NK-92 (cell line): ENCODE results near the gene FAIM2.

Experiments used
- DNase-seq: peaks from one replicate; lab custom pipeline; 2025; ENCODE audit not compliant: unreplicated experiment; lab: John Stamatoyannopoulos, UW

The FAIM2 gene

GRCh38 chr12:49903700-49904423 is at the start of gene FAIM2:
TSS of gene FAIM2 (minus strand) at chr12:49903900. CDS start at chr12:49903792, 108 bp downstream.
- DNase-seq, result no peak

- no peak for DNase-seq
Measured at GRCh38 chr12:49953151-49953550, 49.5 kb upstream of the FAIM2 start.

GRCh38 chr12:49952391-49953055 is 48.8 kb upstream of the FAIM2 start:
- DNase-seq, result no peak

- DNase-seq, result no peak
Measured at GRCh38 chr12:49951411-49952240, 47.9 kb upstream of the FAIM2 start.

DNA sequence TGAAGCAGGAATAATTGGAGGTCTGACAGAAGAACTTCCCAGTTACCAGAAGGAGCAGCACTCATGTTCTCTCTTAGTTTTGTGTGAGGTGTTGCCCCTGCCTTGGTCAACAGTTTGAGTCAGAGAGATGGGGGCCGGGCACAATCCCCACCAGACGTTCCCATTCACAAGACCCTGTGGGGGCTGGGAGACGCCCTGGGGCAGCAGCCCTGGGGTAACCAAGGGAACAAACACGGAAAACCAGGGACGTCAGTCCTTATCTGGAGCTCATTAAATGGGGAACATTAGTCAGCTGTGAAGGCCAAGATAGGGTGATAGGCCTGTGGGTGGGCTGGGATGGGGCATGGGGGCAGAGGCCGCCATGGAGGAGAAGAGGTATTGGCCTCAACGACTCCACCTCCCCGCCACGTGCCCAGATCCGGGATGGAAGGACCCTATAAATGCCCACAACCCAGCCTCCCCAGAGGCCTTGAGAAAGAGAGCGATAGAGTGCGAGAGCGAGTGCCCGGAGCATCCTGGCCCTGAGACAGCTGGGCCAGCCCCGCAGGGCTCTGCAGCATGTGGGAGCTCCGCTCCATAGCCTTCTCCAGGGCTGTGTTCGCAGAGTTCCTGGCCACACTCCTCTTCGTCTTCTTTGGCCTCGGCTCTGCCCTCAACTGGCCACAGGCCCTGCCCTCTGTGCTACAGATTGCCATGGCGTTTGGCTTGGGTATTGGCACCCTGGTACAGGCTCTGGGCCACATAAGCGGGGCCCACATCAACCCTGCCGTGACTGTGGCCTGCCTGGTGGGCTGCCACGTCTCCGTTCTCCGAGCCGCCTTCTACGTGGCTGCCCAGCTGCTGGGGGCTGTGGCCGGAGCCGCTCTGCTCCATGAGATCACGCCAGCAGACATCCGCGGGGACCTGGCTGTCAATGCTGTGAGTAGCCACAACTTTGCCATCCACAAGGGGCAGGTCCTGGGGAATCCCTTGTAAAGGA is 46.9 kb upstream of the FAIM2 start, which contains the start of gene AQP2:
Gene AQP2, plus strand, starts transcription at position 465 of the 979 bp plus-strand sequence. Its CDS starts 94 bp downstream, at position 559.
- DNase-seq, result no peak

DNA sequence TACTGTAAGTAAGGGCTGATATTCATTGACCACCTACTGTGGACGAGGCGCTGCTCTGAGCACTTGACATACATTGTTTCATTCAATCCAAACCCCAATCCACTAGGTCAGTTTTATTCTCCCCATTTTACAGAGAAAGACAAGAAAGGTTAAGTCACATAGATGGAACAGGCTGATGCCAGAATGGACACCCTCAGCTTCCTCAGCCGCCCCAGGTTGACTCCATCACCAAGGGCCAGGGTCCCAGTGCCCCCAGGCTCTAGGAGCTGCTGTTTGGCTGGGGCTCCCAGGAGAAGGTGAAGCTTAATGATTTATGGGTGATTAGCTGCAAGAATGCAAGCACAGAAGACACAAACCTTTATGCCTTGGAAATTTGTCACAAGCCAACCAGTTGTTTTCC is 46.2 kb upstream of the FAIM2 start:
- no peak for DNase-seq

DNA sequence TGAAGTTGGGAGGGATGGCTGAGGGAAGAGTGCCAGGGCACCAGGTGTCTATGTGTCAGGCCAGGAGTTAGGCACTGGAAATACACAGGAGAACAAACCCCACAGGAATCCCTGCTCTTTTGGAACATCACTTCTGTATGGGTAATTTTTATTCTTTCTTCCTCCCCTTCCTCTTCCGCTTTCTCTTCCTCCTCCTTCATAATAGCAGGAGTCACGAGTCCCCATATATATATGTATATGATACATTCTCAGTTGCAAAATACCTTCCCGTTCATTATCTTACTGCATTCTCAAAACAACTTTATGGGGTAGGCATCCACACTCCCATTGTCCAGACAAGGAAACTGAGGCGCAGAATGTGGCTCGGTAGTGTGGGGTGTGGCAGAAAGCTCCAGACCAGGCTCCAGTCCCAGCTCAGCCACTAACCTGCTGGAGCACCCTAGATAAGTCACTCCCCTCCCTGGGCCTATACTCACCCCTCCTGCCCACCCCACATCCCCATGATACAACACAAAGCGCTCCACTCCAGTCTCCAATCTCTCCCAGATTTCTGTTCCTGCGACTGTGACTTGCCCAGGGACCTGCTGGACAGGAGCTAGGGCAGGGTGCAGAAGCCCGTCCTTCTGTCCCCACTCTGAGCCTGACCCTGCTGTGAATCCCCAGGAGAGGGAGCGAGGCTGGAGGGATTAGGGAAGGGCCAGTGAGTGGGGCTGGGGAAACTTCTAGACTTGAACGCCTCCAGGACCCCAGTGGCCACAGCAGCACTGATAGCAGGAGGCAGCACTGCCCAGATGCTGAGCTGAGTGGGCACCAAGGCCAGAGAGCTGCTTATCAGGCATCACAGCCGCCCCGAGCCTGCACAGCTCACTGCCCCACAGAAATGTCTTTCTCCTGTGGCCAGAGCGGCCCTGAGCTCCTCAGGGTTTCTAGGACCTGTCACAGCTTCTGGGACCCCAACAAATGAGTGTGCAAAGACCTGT is 45.5 kb upstream of the FAIM2 start:
- no peak for DNase-seq

GRCh38 chr12:49947593-49948226 is 44.0 kb upstream of the FAIM2 start:
- no peak for DNase-seq

- no peak for DNase-seq
Measured at GRCh38 chr12:49946497-49946896, 42.8 kb upstream of the FAIM2 start.

DNA sequence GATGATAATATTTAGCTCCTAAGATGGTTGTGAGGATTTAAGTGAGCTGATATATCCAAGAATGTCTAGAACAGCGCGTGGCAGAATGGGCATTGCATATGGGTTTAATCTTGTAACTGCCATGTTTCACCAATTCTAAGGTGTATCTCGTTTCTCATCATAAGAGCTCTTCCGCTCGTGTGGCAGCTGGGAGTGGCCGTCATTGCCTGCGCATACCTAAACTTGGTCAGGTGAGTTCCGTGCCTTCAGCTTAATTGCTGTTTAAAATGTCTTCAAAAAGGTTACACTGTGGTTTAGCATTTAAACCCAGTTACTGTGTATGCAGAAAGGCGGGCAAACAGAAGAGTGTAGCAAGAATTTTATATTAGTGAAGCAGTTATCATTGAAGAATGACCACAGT is 42.4 kb upstream of the FAIM2 start:
- DNase-seq, result no peak

GRCh38 chr12:49945394-49946080 is 41.8 kb upstream of the FAIM2 start:
- no peak for DNase-seq

- DNase-seq, result no peak
Measured at GRCh38 chr12:49944718-49945117, 41.0 kb upstream of the FAIM2 start.

DNA sequence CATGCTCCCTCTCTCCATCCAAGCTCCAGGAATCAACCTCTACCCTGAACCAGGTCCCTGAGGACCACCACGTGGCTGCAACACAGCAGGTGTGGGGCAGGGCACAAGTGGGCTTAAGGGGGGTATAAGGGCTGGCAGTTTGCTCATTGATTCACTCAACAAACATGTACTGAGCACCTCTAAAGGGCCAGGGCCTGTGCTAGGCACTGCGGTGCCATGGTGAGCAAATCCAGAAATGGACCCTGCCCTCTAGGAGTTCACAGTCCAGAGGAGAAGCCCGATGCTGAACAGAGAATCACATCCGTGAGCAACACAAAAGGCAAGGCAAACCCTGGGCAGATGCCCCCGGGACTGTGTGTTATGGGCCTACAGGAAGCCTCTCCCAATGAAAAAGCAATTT is 40.3 kb upstream of the FAIM2 start:
- DNase-seq, result no peak

GRCh38 chr12:49943625-49943960 is 39.9 kb upstream of the FAIM2 start:
- no peak for DNase-seq

- no peak for DNase-seq
Measured at GRCh38 chr12:49942921-49943624, 39.4 kb upstream of the FAIM2 start.

GRCh38 chr12:49942512-49942893 is 38.8 kb upstream of the FAIM2 start:
- DNase-seq, result no peak

DNA sequence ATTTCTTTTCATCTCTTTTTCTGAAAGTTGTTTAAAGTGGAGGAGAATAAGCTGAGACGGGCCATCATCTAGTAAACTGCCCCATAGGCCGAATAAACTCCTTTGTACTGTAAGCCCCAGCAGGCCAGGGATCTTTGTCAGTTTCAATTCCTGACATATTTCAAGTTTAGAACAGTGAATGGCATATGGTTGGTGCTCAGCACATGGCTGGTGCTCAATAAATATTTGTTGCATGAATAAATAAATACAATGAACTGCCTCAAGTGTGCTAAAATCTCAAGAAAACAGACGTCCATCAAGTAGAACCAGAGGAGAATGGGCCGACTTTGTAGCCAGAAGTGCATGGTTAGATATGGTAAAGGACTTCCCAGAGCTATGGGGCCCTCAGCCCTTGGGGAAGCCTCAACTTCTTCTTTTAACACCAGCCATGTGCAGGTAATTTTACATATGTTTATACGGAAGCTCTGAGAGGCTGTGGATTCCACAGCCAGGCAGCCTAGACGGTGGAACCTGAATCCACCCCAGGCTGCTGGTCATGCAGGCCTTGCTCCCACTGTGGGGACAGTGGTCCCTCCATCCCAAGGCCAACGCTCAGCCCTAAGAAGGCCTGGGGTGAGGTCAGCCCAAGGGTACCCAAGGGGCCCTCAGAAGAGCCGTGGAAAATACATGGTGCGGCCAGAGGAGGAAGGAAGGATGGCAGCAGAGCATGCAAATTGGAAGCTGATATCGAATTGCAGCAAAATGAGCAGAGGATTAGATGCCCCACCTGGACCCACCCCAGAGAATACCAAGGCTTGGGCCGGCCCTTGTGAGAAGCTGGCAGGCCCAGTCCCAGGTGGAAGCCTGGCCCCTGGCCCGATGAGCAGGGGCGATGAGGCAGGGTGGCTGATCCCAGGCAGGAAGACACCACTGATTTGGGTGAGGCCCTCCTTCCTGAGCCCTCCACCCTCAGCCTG is 38.1 kb upstream of the FAIM2 start:
- DNase-seq, result no peak
